OCI-M1 (cell line): ENCODE data around the gene UQCC2.

Source experiments
- DNase-seq: peaks from one replicate; lab custom pipeline; 2025; lab: John Stamatoyannopoulos, UW

UQCC2 gene

DNA sequence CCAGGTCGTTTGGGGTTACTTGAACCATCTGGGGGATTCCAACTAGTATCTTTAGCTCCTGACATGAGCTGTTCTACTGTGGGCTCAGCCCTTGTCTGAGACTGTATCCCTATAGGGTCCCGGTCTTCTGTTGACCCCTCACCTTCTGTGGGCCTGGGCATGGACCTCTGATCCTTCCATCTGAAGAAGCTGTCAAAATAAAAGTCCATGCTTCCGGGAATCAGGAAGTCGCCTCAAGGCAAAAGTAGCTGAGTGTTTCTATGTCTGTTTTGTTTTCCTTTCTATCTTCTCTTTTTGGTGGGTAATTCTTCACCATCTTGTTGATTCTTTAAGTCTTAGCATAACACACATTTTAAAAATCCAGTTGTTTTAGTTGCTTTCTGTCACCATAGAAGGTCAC, 60.1 kb downstream of the UQCC2 start:
- no peak for DNase-seq
